GM21390 (cell line): ENCODE results near the gene ZSCAN29.

ENCODE experiments used
- ATAC-seq: cut with Tn5 transposase; IDR thresholded peaks from one replicate; pipeline ENCODE4 v1.9.1; 2021; ENCODE audit not compliant: unreplicated experiment

ZSCAN29 gene

DNA sequence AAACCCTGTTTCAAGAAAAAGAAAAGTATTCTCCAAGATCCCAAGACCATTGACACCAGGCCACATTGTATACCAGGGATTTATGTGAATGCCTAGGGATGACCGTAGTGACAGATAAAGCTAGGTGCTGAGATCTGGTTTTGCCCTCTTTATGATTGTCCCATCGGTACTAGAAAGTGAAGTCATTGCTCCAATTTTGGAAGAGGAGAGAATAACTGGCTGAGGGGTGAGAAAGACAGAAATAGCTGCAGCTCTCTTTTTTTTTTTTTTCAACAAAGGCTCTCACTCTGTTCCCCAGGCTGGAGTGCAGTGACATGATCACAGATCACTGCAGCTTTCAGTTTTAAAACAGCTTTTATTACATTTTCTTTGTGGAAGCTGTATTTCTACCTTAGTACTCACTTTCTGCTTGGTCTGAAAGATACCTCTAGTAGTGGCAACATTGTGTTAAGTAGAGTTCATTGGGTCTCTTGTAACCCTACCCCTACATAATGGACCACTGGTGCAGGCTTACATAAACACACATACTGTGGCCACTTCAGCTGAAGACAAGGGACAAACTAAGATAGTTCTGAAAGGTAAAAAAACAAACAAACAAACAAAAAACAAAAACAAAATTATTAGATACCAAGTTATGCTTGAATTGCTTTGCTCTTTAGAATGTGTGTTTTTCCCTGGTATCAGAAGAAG lies 18.0 kb downstream of the ZSCAN29 start:
- ATAC-seq = no peak

DNA sequence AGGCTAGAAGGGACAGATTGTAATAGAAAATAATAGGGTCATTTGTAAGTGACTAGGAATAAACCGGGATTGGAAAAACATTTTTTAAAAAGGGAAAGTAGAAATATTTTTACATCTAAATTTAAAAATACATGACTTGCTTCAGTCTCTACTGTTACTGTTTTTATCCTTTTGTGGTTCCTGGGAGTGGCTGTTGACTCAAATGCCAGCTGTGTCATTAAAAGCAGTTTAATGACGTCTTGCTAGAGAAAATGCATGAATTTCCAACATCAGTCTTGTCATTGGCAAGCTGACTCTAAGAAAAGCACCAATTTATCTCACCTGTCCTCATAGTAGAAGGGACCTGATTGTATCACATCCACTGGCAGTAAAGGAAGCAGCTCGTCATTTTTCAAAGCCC lies 23.7 kb downstream of the ZSCAN29 start:
- no peak for ATAC-seq

DNA sequence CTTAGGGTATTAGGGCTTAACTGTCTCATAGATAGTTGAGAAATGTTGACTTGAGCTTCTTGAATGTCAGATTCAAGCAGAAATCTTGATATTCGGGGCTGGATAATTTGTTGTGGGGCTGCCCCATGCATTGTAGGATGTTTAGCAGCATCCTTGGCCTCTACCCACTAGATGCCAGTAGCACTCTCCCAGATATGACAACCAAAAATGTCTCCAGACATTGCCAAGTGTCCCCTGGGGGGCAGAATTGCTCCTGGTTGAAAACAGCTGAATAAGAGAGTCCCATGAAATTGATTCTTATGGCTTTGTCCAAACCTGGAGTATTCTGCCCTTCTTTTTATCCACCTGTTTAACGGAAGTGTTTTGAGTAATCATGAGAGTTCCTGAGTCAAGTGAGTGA lies 24.5 kb downstream of the ZSCAN29 start:
- ATAC-seq = no peak

DNA sequence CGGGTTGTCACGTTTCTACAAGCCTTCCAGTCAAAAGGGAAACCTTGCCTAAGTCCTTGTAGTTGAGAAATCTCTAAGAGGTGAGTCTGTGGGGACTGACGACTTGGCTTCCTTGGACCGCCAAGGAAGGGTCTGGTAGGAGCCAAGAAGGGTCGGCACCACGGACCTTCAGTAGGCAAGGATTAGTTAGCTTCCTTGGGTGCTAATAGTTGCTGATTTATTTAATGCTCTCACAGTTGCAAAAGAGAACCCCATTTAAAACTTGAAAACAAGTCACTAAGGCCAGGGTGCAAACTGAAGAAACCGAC lies 40.1 kb downstream of the ZSCAN29 start:
- peak; percentile 28 for ATAC-seq

DNA sequence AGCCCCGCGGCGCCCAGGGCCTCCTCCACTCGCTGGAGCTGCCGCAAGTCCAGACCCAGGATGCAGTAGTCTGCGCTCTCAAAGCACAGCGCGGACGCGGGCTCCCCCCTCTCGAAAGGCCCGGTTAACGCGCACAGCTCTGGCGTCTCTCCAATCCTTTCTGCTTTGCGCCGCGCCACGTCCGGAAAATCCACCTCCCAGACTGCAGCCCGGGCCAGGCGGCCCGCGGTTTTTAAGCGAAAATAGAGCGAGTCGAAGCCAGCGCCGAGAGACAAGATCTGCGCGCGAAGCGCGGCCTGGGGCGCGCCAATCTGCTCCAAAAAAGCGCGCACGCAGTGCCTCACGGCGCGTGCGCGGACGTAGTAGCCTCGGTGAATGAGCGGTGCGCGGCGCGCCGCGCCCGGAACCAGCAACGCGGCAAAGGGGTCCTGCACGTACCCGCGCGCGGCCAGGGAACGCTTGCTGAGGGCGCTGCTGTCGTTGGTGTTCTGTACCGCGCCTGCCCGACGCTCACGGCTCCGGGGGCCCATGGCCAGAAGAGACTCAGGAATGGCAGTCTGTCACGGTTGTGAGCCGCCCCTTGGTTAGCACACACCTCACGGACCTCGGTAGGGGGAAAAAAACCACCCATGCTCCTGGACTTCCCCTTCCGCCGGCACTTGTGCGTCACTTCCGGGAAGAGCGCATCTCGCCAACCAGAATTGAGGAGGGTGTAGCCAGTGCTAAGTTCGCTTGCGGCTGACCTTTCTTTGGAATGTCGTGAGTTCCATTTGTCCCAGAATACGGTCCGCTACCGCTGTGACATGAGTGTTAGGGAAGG lies 40.7 kb downstream of the ZSCAN29 start, which contains the start of gene LCMT2:
TSS of gene LCMT2 (minus strand) at position 614 of the 820 bp plus-strand sequence. CDS start at position 530, 84 bp downstream.
- peak; percentile 87 for ATAC-seq

DNA sequence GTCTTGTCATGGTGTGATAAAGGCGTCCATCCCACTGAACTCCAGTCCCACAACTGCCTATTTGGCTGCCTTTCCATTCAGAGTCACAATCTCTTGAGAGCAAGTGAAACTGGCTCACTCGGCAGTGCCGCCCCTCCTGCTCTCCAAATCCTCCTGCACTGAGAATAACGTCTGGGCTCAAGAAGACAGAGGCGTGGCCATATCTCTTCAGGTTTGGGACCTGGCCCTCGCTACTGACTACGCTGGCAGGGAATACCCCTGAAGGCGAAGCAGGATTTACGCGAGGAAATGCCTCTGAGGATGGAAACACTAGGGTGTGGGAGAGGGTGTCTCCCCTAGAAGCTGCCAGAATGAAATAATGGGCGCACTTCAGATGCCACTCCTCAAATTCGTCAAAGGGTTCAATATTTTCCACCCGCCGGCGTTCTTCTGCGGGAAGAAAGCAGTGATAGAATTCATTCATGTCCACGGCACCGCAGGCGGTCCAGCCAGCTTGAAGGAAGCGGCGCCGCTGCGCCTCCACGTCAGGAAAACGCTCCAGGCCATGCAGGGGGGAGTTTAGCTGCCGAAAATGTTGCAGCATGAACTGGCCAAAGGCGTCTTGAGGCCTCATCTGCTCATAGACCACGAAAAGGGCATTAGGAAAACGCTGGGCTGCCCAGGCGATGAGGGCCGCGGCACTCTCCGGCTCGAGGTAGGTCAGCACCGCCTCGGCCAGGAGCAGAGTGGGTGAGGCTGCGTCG lies 41.5 kb downstream of the ZSCAN29 start:
- ATAC-seq = no peak

DNA sequence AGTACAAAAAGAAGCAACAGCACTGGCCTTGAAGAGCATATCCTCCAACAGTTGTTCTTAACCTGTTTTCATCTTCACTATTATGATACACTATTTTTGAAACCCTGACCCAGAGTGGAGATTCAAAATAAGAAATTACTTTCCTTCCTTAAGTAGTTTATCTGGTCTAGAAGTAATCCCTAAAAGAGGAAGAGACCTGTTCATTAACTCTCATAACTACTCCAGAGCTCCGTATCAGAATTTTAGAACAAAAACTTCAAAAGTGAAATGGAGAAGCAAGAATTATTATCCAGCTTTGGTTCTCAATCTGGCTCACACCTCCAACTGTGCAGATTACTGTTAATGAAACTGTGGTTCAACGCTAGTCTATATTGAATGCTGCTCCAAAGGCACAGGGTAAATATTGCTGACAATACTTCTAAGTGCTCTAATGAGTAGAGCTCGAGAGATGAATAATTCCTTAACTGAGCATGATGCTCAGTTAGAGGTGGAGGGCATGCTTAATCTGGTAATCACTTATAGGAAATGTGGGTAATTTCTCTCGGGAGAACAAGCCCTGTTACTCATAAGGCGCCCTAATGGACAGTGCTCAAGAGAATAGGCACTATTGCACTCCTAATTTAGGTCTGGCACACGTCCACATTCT lies 45.7 kb downstream of the ZSCAN29 start:
- no peak for ATAC-seq

DNA sequence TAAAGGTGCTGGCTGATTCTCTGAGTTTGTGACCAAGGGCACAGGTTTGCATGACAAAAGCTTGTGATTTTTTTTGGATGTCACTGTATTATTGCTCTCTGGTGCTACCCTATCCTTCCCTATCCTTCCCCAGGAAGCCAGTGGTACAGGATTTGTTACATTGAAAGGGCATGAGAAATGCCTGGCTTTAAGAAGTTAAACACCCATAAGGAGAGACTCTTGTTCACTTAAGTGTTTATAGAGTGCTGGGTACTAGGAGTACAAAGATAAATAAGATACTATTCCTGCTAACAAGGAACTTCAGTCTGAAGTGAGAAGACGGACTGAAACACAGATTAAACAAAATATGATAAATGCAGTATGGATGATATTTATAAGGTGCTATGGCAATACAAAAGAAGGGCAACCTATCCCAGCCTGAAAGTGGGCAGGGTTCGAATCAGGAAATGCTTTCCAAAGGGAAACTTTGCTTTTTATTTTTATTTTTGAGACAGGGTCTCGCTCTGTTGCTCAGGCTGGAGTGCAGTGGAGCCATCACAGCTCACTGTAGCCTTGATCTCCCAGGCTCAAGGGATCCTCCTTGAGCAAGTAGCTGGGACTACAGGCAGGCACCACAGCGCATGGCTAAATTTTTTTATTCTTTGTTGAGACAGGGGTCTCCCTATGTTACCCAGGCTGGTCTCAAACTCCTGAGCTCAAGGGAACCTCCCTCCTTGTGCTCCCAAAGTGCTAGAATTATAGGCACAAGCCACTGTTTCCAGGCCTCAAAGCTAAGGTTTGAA lies 51.7 kb downstream of the ZSCAN29 start:
- ATAC-seq = no peak

DNA sequence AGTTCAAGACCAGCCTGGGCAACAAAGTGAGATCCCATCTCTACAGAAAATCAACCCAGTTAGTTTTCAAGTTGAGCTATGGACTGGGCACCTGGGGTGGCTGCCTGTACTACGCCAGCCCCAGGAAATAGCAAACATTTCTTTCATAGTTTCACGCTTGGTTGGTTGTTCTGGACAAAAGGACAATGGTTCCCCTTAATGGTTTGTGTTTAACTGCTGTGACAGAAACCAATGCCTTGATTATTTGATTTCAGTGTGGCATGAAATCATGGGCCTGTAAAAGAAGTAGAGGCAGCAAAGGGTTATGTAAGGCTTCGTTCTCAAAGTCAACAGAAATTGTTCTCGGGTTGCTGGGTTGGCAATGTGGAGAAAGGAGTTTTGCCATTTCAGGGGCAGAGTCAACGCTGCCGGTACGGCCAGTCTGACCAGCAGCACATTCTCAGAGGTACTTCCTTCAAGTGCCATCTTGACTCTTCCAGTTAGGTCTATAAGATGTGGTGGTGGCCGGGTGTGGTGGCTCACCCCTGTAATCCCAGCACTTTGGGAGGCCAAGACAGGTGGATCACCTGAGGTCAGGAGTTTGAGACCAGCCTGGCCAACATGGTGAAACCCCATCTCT lies 53.2 kb downstream of the ZSCAN29 start:
- ATAC-seq = no peak

DNA sequence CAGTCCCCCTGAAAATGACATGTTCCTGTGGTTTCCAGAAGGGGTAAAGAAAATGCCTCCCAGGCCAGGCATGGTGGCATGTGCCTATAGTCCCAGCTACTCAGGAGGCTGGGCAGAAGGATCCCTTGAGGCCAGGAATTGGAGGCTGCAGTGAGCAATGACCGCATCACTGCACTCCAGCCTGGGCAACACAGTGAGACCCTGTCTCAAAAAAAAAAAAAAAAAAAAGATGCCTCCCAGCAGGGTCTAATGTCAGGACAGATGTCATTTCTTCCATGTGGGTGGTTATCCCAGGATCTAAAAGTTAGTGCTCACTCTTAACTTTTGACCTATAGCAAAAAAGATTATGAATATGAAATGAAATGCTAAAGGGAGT lies 53.9 kb downstream of the ZSCAN29 start:
- ATAC-seq = no peak

DNA sequence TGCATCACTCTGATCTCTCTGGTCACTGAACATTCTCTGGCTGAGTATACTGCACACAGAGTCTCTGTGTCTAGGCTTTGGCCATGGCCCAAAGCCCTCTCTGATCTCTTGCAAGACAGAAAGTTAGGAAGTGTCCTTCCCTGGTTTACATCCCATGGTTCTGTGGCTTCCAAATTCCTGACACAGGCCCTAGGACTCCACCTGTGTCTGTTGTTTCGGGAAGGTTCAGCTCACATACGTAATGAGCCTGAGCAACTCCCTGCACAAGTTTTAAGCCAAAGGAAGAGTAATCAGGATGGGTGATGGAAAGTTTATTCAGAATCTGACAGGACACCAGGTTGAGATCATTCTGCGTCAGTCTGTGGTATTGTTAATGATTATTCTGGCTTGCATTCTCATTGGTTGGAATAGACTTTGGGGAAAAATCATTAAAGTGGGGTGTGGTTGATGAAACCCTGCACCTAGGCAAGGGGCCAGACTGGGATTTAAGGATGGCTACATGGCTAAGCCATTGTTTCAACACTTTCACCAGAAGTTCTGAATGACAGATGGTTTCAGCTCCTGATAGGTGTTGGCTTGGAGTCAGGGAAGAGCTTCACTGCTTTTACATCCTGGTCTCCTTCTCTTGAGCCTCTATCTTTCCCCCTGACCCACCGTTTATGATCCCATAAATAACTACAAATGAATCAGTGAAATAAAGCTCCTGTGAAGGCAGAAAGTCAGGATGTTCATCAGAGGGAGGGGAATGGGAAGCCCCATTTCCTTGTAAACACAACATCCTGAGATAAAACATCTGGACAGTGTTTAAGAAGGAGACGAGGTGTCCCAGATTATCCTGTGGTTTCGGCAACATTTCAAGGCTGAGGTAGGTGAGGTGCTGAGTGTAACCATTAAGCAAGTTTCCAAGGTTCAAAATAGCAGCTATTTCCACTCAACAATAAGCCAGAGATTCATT lies 54.5 kb downstream of the ZSCAN29 start:
- ATAC-seq = no peak

DNA sequence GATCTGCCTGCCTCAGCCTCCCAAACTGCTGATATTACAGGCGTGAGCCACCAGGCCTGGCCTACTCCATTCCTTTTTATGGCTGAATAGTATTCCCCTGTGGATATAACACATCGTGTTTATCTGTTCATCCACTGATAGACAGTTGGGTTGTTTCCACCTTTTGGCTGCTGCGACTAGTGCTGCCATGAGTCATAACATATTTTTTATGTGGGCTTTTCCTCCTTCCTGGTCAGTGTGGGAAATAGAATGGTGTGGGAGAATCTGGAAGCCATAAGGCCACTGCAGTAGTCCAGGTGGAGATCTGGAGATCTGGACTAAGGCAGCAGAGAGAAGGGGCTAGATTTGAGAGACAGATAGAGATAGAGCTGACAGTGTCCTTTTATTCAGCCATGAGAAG lies 56.7 kb downstream of the ZSCAN29 start:
- no peak for ATAC-seq

DNA sequence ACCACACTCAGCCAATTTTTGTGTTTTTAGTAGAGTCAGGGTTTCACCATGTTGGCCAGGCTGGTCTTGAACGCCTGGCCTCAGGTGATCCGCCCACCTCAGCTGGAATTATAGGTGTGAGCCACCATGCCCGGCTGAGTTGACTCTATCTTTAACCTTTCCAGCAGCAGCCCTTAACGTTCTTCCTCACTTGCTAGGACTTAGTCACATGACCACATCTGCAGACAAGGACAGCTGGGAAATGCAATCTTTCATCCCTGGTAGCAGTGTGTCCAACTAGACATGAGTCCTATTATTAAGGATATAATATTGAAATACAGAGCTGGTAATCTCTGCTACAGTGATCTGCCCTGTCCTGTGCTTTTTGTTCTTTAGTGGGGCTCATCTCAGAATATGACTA lies 58.5 kb downstream of the ZSCAN29 start:
- ATAC-seq = no peak
